ENCODE results near the gene HDX. TPM values are rescaled to one million over a fixed set of nuclear protein-coding genes. Genes with fewer than 3 reads are reported as not detected.
"Not testable (repeated sequence)": the region's sequence is repeated elsewhere in the genome, so short reads cannot be mapped to it uniquely, and the experiment has no call there.

HDX gene, protein sequence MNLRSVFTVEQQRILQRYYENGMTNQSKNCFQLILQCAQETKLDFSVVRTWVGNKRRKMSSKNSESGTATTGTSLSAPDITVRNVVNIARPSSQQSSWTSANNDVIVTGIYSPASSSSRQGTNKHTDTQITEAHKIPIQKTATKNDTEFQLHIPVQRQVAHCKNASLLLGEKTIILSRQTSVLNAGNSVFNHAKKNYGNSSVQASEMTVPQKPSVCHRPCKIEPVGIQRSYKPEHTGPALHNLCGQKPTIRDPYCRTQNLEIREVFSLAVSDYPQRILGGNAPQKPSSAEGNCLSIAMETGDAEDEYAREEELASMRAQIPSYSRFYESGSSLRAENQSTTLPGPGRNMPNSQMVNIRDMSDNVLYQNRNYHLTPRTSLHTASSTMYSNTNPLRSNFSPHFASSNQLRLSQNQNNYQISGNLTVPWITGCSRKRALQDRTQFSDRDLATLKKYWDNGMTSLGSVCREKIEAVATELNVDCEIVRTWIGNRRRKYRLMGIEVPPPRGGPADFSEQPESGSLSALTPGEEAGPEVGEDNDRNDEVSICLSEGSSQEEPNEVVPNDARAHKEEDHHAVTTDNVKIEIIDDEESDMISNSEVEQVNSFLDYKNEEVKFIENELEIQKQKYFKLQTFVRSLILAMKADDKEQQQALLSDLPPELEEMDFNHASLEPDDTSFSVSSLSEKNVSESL
- 2.6 and 2.7 TPM in 2 replicates for total RNA-seq

DNA sequence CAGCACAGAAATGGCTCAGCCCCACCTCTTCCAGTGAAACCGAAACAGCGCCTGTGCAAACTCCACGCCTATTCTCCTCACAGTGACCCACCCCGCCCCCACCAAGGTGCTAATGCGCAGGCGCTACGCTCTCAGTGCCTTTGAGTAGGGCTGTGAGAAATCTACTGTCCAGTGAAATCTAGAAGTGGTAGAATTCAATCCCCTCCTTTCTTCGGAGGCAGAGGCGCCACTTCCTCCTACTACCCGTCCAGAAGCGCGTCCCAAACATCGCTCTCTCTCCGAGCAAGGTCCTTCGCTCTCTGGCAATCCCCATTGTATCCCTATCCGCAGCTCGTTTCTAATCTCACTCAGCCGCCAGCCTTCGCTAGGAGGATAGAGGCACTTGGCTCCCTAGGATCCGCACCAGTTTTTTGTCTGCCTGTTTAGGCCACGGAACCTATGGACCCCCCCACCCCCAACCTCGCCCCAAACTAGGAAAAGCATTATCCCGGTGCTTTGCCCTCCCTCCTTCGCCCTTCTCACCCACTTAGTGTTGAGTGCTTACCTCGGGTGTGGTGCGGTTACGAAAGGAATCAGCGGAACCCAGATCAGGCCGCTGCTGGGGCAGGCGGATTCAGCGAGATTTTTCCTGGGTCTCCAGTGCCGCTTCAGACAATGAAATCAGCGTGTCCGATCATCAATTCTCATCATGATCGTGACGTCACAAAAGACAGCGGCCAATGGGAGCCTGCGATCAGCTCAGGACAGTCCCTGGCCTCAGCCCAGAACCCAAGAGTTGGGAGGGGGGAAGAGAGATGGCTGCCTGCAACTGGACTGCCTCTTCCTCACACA lies at the start of gene HDX:
Gene HDX (minus strand): TSS at position 656 of the 831 bp plus-strand sequence. CDS start 27,056 bp downstream, outside the sequence.
- intact Hi-C loops (cut with micrococcal nuclease): no loop called here

DNA sequence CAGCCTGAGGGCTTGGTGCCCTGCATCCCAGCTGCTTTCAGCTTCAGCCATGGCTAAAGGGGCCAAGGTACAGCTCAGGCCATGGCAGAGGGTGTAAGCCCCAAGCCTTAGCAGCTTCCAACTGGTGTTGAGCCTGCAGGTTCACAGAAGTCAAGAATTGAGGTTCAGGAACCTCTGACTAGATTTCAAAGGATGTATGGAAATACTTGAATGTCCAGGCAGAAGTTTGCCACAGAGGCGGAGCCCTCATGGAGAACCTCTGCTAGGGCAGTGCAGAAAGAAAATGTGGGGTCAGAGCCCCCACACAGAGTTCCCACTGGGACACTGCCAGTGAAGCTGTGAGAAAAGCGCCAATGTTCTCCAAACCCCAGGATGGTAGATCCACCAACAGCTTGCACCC lies 39.1 kb upstream of the HDX start:
- intact Hi-C loops (cut with micrococcal nuclease): not testable (repeated sequence)

DNA sequence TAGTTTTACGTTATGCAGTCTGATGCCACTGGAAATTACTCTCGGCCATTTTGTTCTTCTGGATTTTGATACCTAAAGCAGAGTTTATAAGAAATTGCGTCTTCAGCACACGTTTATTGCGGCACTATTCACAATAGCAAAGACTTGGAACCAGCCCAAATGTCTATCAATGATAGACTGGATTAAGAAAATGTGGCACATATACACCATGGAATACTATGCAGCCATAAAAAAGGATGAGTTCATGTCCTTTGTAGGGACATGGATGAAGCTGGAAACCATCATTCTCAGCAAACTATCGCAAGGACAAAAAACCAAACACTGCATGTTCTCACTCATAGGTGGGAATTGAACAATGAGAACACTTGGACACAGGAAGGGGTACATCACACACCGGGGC lies 35.4 kb upstream of the HDX start:
- intact Hi-C loops (cut with micrococcal nuclease): not testable (repeated sequence)

DNA sequence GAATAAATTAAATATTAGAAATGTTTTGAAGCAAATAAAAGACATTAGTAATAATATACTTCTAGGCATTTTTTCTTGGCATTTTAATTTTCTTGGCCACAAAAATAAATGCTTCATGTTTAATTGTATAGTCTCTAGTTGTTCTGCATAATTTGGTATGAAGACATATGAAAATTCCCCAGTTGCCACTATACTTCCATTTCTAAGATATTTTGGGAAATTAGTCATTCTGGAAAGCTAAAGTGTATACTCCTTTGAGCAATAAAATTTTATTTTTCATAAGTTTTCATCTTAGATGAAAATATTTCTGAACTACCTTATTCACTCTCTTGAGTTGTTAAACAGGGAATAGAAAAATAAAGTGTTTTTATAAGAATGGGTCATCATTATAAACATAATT lies 13.8 kb downstream of the HDX start:
- intact Hi-C loops (cut with micrococcal nuclease): no loop called here

DNA sequence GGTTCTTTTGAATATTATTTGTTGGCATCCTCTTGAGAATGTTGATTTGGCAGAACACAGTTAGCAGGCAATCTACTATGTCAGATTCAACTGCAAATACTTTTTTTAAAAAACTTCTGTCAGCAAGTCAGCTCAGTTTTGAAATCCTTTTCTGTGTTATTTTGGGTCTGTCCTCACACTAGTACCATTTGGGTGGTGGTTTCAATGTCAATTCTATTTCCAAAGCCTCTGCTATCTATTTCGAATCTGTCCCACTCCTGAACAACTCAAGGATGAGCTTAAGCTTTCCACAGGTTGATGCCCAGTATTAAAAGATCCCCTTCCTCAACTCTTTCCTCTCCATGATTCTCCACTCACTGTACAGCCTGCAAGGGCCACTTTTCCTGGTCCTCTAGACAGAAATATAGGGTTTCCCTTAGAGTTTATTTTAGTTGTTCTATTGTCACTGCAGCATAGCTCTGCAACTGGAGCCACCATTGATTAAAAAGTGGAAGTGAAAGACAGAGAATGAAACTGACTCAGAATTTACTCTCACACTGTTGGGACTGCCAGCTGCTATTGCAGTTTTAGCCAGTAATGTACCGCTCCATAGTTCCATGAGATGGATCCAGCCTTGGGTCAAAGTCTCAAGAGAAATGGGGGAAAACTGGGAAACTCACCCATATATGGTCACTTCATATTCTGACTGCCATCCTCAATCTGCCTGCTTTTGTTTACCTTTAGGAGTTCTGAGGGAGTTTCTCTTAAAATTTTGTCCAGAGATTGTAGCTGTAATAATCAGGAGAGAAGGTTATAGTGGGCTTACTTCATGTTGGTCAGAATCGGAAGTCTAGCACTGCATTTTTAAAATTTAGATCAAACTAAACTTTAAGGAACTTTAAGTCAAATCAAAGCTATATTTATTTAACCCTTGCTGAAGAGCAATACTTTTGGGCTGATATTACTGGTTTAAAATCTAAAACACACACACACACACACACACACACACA lies 14.6 kb downstream of the HDX start:
- intact Hi-C loops (cut with micrococcal nuclease): no loop called here

DNA sequence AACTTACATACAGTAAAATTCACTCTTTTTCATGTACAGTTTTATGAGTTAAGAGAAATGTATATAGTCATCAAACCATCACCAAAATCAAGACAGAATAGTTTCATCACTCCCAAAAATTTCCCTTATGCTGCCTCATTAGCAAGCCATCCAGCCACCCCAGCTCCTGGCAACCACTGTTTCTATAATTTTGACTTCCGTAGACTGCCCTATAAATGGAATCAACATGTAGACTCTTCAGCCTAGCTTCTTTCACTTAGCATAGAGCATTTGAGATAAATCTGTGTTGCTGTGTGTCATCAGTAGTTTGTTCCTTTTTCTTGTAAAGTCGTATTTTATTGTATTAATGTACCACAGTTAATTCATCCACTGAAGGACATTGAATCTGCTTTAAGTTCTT lies 23.2 kb downstream of the HDX start:
- intact Hi-C loops (cut with micrococcal nuclease): no loop called here

DNA sequence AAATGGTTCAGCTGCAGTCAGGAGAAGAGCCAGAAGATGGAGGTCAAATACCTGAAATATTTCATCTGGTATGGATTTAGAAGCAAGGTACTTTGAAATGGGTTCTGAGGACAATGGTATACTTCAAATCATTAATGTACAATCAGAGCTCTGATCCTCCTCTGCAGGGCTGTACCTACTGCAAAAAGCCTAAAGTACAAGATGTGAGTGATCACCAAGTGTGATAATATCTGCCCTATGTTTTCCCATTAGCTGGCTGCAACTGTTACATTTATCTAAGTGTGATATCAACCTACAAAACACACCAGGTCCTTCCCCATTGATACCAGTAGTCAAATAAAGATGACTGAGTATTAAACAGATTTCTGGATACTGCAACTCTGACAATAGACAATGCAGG lies 25.1 kb downstream of the HDX start:
- intact Hi-C loops (cut with micrococcal nuclease): no loop called here

DNA sequence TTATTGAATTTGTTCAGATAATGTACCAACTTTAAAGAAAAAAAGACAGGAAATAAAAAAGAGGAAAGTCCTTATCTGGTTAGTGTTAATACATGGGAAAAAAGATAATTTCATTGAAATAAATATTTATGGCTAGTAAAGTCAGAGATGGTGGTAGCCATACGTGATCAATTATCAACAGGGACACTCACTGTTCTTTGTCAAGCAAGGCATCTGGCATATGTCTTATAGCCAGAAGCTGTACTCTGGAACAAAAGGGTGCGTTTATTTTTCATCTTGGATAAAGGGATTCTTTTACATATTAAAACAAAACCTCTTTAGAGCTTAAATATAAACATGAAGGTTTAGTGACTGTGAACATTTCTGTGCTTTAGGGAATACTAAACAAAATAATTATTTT lies 26.7 kb downstream of the HDX start:
- intact Hi-C loops (cut with micrococcal nuclease): no loop called here

DNA sequence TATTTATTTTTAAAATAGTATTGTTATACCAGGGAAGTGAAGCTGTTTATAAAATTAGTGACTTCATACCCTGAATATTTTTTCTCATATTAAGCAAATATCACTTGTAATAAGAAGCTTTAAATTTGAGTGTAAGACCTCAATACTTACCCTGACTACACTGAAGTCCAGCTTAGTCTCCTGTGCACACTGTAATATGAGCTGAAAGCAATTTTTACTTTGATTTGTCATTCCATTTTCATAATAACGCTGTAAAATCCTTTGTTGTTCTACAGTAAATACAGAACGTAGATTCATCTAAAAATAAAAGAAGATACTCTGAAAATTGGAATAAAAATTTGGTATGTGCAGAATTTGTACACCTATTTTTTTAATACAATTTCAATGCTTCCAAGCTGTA lies 27.2 kb downstream of the HDX start:
- intact Hi-C loops (cut with micrococcal nuclease): no loop called here

DNA sequence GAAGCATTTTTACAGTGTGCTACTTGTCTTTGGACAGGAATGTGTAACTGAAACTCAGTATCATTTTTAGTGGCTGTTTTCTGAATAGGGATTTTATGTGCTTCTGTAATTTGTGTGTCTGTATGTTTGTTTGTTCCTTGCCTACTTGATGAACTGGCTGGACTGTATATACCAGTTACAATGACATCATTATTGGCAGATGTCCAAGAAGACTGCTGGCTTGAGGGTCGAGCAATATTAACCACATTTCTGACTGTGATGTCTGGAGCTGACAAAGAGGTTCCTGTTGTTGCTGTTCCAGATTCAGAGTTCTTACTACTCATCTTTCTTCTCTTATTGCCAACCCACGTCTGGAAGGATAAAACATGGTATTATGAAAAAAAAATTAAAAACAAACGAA lies 33.0 kb downstream of the HDX start:
- intact Hi-C loops (cut with micrococcal nuclease): no loop called here

DNA sequence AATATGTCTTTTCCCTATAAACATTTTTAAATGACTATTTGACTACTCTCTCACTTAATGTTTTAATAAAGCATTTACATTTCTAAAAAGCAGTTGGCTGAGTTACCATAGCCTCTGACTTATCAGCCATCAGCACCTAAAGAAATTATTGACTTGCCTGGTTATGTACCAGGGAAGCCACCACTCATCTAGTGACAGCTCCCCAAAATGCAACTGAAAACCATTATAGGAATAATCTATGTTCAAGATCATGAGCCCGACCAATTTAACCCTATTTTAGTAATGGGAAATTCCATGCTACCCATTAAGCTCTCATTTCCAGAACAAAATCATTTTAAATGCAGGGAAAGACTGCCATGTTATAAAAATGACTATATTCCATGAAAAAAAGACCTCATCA lies 34.4 kb downstream of the HDX start:
- intact Hi-C loops (cut with micrococcal nuclease): no loop called here

DNA sequence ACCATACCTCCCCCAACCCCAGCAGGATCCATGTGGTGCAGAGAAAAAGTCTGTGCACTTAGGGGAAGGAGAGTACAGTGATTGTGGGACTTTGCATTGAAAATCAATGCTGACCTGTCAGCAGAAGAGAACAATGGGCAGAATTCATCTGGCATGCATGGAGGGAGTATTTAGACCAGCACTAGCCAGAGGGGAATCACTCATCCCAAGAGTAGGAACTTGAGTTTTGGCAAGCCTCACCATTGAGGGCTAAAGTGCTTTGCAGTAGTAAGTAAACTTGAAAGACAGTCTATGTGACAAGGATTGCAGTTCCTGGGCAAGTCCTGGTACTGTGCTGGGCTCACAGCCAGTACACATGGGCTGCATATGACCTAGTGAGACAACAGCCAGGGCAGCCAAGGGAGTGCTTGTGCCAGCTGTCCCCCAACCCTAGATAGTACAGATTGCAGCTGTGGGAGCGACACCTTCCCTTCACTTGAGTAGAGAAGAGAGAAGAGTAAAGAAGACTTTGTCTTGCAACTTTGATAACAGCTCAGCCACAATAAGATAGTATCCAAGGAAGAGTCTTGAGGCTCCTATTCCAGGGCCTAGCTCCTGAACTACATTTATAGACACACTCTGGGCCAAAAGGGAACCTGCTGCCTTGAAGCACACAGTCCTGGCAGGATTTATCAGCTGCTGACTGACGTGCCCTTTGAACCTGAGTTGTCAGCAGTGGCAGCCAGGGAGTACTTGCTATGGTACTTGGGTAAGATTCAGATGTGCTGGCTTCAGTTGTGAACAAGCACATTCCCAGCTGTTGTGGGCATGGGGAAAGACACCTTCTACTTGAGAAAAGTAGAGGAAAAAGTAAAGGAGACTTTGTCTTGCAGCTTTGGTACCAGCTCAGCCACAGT lies 48.7 kb downstream of the HDX start:
- intact Hi-C loops (cut with micrococcal nuclease): no loop called here

DNA sequence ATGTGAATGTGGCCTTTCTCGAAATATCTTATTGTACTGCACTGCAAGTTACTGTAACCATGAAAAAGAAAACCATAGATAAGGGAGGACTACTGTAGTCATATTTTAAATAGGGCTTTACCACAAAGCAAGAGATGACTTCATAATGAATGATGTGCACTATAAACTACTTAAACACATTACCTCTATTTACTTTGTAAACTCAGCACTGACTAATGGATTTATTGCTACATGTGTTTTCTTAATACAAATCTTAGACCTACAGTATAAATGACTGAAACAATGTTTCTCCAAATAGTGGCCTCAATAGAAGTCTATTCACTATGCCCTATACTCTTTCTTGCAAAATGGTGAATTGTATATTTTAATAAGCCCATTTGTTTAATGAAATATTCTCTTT lies 61.1 kb downstream of the HDX start:
- intact Hi-C loops (cut with micrococcal nuclease): no loop called here

DNA sequence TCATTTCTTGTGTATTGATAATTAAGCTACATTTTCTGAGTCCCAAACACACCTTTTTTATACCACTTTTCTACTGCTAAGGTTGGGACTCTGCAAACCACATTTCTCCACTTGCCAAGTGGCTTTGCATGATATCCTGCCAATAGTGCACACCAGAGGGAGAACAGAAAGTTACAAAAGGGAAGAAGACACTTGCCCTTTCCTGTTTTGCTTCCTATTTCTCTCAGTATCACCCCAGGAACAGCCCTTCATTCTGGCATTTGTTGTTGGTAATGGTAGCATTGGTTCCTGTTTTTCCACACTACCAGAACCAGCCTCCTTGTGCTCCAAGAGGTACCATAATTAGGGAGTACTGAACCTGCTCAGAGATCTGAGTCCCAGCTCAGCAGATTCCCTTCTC lies 87.1 kb downstream of the HDX start:
- intact Hi-C loops (cut with micrococcal nuclease): no loop called here

DNA sequence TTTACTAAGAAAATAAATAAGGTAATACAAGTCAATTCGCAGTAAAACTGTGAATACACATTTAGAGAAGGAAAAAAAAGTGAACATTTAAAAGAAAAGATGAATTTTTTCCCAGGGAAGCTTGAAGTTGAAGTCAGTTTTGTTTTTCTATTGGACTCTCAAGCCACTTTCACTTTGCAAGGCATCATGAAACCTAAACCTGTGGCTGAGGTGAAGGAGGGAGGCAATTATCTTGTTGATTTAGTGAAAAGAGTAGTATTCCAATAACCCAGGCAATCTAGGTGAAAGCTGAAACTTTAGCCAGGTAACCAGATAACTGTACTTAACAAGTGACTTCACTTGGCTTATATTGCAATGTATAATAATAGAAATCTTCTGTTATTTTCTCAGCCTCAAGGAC lies 138.6 kb downstream of the HDX start:
- intact Hi-C loops (cut with micrococcal nuclease): no loop called here

DNA sequence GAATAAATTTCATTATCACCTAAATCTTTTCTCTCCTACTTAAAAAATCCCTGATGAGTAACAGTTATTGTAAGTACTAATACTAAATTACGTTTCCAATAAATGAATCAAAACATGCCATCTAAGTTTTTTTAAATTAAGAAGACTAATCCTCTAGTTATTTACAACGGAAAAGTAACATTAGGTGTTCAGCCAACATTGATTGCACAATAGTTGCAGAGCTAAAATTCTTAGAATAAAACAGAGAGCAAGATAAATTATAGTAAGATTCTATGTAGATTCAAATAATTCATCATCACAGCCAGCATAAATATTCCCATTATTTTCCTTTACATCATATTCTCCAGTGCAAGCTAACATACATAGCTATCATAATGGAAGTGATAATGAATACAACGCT lies 139.2 kb downstream of the HDX start:
- intact Hi-C loops (cut with micrococcal nuclease): no loop called here

DNA sequence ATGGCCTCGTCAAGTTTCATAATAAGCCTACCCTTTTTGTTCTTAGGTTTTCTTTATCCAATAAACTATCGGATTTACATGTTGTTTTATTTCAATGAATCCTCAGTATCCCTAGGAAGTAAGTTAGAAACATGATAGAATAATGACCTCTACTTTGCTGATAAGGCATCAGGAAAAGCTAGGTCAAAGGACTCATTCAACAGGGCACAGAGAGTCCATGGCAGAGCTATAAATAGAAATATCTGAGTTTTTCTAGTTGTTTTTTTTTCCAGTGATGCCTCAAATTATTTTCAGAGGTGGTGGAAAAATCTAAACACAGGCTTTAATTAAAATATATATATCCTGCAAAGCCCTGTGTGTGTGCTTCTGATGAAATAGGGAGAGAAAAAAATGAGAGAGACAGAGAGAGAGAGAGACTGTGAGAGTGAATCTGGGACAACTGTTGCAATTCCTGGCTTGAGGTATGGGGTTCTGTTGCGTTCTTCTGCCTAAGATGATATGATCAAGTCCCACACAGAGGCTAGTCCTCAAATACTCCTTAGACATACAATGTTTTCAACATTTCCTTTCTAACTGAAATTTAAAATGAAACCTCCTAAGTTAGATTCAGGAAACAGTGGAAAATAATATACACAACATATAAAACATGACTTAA lies 139.9 kb downstream of the HDX start:
- intact Hi-C loops (cut with micrococcal nuclease): no loop called here

DNA sequence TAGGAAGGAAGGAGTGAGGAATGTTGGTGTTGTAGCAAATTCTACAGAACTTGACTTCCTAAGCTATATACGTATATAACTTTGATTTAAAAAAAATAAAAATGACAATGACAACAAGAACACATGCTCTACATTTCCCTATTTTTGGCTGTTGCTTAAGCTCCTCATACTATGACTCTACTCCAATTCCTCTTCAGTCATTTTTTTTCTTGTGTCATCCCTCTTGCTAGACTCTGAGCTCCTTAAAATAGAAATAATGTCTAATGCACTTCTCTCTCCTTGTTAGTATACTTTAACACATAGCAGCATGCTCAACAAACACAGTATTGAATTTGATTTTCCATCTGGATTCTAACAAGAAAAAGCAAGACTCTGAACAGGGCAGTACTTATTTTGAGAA lies 144.0 kb downstream of the HDX start:
- intact Hi-C loops (cut with micrococcal nuclease): no loop called here

DNA sequence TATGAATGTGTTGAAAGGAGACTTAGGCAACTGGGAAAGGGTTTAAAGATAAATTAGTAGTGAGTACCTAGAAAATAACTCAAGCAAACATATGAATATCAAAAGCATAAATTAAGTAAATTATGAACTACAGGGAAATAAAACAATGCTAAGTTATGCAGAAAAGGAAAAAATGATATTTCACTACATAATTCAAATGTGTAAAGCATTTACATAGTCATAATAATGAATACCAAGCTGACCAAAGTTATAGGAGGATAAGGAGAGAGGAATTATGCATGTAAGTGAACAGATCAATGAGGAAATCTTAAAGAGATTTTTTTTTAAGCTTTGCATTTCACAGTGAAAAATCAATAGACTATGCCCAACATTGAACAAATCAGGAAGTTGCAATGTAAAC lies 145.0 kb downstream of the HDX start:
- intact Hi-C loops (cut with micrococcal nuclease): no loop called here

Measured in T-helper 2 cell treated with Interferon-gamma antibody and Interleukin-4, amounts not matched to agents 100 ng/mL and 5 ng/mL, for 36 hours (primary cell).